ENCODE results near the gene CPA4.

Gene CPA4

GRCh38 chr7:130275826-130276297 is 17.1 kb upstream of the CPA4 start:
- DNase-seq (ENCODE audit: low read depth in 2 of 2), result no peak

- peak in 1 of 2 donors; percentile 2 for DNase-seq (ENCODE audit: low read depth in 2 of 2)
These were observed 15.9 kb upstream of the CPA4 start for GRCh38 chr7:130276796-130277762.

- DNase-seq (ENCODE audit: low read depth in 2 of 2), result no peak
These were observed 15.0 kb upstream of the CPA4 start for GRCh38 chr7:130277763-130278643.

GRCh38 chr7:130278860-130279259 is 14.1 kb upstream of the CPA4 start:
- DNase-seq (ENCODE audit: low read depth in 2 of 2), result no peak

GRCh38 chr7:130279286-130279685 is 13.7 kb upstream of the CPA4 start:
- no peak for DNase-seq (ENCODE audit: low read depth in 2 of 2)

- DNase-seq (ENCODE audit: low read depth in 2 of 2), result no peak
These were observed 13.1 kb upstream of the CPA4 start for GRCh38 chr7:130279906-130280305.

- DNase-seq (ENCODE audit: low read depth in 2 of 2), result no peak
These were observed 11.7 kb upstream of the CPA4 start for GRCh38 chr7:130281260-130281659.

- no peak for DNase-seq (ENCODE audit: low read depth in 2 of 2)
These were observed 6.1 kb upstream of the CPA4 start for GRCh38 chr7:130286881-130287280.

GRCh38 chr7:130288168-130288567 is 4.8 kb upstream of the CPA4 start:
- no peak for DNase-seq (ENCODE audit: low read depth in 2 of 2)

GRCh38 chr7:130288829-130289228 is 4.1 kb upstream of the CPA4 start:
- DNase-seq (ENCODE audit: low read depth in 2 of 2), result no peak

- DNase-seq (ENCODE audit: low read depth in 2 of 2), result no peak
These were observed 3.5 kb upstream of the CPA4 start for GRCh38 chr7:130289478-130289877.

GRCh38 chr7:130290745-130291144 is 2.2 kb upstream of the CPA4 start:
- no peak for DNase-seq (ENCODE audit: low read depth in 2 of 2)

GRCh38 chr7:130293521-130293920 is 560 bp downstream of the CPA4 start:
- no peak for DNase-seq (ENCODE audit: low read depth in 2 of 2)

- DNase-seq (ENCODE audit: low read depth in 2 of 2), result no peak
These were observed 1.4 kb downstream of the CPA4 start for GRCh38 chr7:130294314-130294713.

- DNase-seq (ENCODE audit: low read depth in 2 of 2), result no peak
These were observed 3.4 kb downstream of the CPA4 start for GRCh38 chr7:130296221-130296951.

GRCh38 chr7:130297628-130298543 is 4.9 kb downstream of the CPA4 start:
- no peak for DNase-seq (ENCODE audit: low read depth in 2 of 2)

GRCh38 chr7:130298544-130299326 is 5.8 kb downstream of the CPA4 start:
- DNase-seq (ENCODE audit: low read depth in 2 of 2), result no peak

GRCh38 chr7:130299866-130300265 is 6.9 kb downstream of the CPA4 start:
- DNase-seq (ENCODE audit: low read depth in 2 of 2), result no peak

GRCh38 chr7:130301501-130302020 is 8.6 kb downstream of the CPA4 start:
- DNase-seq (ENCODE audit: low read depth in 2 of 2), result no peak

- no peak for DNase-seq (ENCODE audit: low read depth in 2 of 2)
These were observed 9.7 kb downstream of the CPA4 start for GRCh38 chr7:130302649-130303048.

Data from stimulated activated CD4-positive, alpha-beta T cell treated with anti-CD3 and anti-CD28 coated beads, Interleukin-1b, Interleukin-23, amount 100 ng/mL, for 1 hour (primary cell).